HG03103 (cell line): Measurements from ENCODE around the gene CD52.
"Not testable (repeated sequence)": the region's sequence is repeated elsewhere in the genome, so short reads cannot be mapped to it uniquely, and the experiment has no call there.

Experiments used
- ATAC-seq: cut with Tn5 transposase; IDR thresholded peaks from one replicate; pipeline ENCODE4 v1.9.1; 2021; ENCODE audit warnings: low read depth; ENCODE audit not compliant: unreplicated experiment

The CD52 gene

GRCh38 chr1:26283871-26284596, 33.7 kb upstream of the CD52 start:
- no peak for ATAC-seq

GRCh38 chr1:26284597-26285347, 33.0 kb upstream of the CD52 start:
- ATAC-seq = no peak

- no peak for ATAC-seq
Observed at GRCh38 chr1:26285366-26286063, 32.2 kb upstream of the CD52 start.

GRCh38 chr1:26286064-26286416, 31.7 kb upstream of the CD52 start:
- ATAC-seq = no peak

- ATAC-seq = no peak
Observed at GRCh38 chr1:26287033-26287711, 30.6 kb upstream of the CD52 start.

- ATAC-seq = no peak
Observed at GRCh38 chr1:26287811-26288210, 29.9 kb upstream of the CD52 start.

- ATAC-seq = no peak
Observed at GRCh38 chr1:26288311-26288941, 29.3 kb upstream of the CD52 start.

GRCh38 chr1:26289158-26290059, 28.3 kb upstream of the CD52 start:
- no peak for ATAC-seq

GRCh38 chr1:26290122-26290881, 27.5 kb upstream of the CD52 start:
- ATAC-seq = no peak

- no peak for ATAC-seq
Observed at GRCh38 chr1:26290882-26291261, 26.9 kb upstream of the CD52 start.

- no peak for ATAC-seq
Observed at GRCh38 chr1:26291433-26291832, 26.3 kb upstream of the CD52 start.

GRCh38 chr1:26291939-26292338, 25.8 kb upstream of the CD52 start:
- ATAC-seq = no peak

GRCh38 chr1:26292735-26293134, 25.0 kb upstream of the CD52 start:
- ATAC-seq = not testable (repeated sequence)

- ATAC-seq = no peak
Observed at GRCh38 chr1:26293911-26294463, 23.8 kb upstream of the CD52 start.

GRCh38 chr1:26295194-26296138, 22.3 kb upstream of the CD52 start:
- no peak for ATAC-seq

- no peak for ATAC-seq
Observed at GRCh38 chr1:26296340-26297056, 21.3 kb upstream of the CD52 start.
